Renal cortex interstitium (tissue), 11 donors: ENCODE data around the gene TMEM87A. TPM values are rescaled to one million over a fixed set of nuclear protein-coding genes. Genes with fewer than 3 reads are reported as not detected.

Source experiments
- DNase-seq, 11 donors: peaks; one replicate each; pipeline ENCODE4 v3.0.0-alpha.2; 2013; ENCODE audit warnings: low read depth in 9 of 11, low spot score in 4 of 11; ENCODE audit errors: extremely low read depth in 1 of 11
- polyA plus RNA-seq, 3 donors: library from polyadenylated mRNA; unstranded; fragments of 120-200 nt; gene quantifications; one replicate each; pipeline ENCODE4 v1.2.1, GENCODE V29; 2013; ENCODE audit not compliant: insufficient read length in 3 of 3

TMEM87A gene
- polyA plus RNA-seq, 3 donors = 46.5 to 60.5 (median 57.8) TPM

DNA sequence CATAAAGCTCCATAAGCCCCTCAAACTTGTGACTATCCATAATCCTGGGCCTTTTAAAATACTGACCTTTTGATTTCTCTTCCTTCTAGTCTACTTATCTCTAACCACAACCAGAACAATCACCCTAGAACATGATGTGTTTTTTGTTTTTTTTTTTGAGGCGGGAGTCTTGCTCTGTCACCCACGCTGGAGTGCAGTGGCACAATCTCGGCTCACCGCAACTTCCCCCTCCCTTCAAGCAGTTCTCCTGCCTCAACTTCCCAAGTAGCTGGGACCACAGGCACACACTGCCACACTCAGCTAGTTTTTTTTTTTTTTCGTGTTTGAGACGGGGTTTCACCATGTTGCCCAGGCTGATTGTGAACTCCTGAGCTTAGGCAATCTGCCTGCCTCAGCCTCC lies 90.3 kb downstream of the TMEM87A start:
- no peak for DNase-seq

DNA sequence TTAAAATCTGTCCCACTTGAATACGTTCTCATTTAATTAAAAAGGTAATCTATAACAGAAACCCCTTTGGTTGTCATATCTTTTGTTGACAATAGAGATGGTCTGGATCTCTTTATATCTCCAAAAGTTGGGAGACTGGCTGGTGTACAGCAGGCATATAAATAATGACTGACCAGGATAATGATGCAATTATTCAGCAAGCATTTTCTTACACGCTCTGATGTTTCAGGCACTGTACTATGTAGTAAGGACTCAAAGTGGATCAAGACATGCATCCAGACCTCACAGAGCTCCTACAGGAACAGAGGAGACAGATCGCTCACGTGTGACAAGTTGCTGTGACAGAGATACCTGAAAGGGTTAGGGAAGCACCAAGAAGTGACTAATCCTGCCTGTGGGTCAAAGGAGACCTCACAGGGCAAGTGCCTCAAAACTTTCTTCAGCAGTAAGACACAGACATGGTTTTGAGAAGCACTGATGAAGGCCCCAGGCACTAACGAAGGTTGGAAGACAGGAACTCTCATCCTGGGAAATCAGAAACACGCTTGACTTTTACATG lies 90.8 kb downstream of the TMEM87A start:
- DNase-seq = no peak

DNA sequence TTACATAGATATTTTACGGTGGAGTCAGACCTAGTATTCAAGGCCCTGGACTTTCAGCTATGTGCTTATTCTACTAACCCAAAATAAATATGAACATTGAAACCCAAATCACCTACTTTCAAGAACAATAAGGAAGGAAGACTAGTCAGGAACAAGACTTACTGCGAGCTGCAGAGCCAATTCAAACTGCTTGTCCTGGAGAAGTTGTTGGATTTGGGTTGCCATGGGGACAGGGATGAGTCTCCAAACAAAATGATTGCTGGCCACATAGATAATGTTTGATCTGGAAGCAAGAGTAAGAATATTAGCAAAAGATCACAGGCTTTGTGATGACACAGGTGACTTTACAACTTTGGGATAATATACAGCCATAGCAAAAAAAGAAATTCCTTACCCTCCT lies 95.2 kb downstream of the TMEM87A start:
- DNase-seq = no peak

DNA sequence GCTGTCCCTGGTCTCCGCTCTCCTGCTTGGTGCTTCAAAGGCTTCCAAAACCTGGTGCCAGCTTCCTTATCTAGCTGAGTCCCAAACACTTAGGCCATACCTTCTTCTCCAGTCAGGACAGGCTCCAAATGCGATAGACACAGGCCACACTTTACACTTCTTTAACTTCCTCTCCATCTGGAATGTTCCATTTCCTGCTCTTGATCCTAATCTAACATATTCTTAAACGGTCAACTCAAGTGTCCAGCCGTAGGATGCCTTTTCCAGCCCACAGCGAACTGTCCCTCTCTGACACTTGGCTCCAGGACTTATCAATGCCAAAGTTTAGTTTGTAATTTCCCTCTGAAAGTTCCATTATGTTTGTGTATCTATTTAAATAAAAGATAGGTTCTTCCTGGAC lies 97.6 kb downstream of the TMEM87A start:
- no peak for DNase-seq

DNA sequence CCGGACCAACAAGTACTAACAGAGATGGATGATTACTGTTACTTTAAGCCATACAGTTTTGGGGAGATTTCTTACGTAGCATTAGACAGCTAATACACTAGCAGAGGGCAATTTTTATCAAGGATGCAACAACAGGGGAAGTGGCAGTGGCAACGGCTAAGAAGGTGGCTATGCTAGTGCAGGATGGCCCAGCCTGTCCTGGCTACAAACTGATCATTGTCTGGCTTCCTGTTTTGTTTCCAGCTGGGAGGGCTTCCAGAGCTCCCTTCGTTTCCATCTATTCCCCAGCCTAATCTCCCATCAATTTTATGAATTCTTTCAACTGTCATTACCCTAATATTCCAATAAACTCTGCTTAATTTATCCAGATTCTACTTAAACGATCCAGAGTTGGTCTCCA lies 100.8 kb downstream of the TMEM87A start:
- DNase-seq = no peak

DNA sequence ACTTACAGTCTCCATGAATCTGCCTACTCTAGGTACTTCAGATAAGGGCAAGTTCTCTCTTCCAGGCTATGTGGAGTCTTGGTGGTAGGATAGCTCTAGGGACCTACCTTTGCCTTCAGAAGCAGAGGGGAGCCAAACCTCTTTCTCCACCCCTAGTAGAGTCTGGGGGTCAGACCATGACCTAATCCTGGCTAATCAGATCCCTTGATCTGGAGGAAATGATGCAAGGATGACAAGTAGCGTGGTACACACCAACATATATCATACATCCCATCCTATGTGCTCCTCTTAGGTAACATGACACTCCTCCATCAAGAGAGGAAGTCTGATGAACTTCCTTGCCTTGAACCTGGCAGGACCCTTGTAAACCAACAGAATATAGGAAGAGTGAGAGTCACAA lies 101.4 kb downstream of the TMEM87A start:
- DNase-seq = no peak

DNA sequence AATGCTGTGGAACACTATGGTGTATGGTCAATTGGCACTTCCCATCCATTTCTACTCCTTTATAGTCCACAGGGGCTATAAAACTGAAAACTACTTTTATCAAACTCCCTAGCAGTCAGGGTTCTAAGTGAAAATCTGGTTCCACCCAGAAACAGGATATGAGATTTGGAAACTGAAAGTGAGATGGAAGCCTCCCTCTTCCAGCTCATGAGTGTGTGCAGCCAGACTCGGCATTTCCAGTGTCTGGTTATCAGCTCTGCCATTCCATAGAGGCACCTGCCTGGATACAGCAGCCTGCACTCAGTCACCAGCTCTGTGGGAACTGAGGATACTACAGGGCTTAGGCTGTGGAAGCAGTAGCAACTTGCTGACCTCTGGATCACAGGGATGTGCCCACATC lies 102.1 kb downstream of the TMEM87A start:
- no peak for DNase-seq

DNA sequence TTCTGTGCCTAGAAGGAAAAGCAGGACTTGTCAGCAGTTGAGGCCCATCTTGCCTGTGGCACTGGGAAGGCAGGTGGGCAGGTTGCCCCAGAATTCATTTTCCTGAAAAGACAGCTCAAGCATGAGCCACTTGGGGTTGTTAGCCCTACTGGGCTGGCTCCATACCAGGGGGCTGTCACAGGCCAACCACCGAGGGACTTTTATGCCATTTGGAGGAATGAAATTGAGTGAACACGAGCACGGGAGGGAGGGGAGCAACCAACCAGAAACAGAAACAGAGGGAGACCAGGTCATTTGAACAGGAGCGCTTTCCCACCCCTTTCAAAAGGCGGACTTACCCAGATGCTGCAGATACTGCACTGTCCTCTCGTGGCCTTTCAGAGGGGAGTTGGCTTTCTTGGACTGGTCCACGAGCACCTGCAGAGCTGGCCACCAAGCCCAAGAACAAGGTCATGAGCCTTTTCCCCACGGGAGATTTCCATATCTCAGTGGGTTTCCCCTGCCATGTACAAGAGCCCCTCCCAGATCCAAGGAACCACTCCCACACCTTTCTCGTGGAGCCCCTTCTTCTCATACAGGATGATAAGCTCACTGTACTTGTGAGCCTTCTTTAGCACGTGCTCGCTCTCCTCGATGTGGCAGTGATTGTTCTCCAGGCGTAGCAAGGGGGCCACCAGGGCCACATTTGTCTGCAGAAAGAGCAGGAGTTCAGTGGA lies 106.8 kb downstream of the TMEM87A start:
- DNase-seq = no peak

DNA sequence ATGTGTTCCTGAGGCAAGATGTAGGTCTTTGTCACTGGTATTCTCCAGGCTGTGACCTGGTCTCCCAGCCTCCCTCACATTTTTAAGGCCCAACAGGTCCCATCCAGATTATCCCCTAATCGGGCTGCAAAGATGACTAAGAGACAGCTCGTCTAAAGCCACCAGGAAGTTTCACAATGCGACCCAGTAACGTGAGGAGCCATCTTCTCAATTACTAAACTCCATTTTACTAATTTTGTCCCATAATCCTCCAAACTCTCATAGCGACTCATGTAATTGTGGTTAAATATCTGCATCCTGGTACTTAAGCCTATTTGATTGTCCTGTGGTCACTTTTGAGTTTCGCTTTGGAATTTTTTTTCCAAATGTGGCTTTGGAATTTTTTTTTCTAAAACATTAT lies 108.1 kb downstream of the TMEM87A start:
- no peak for DNase-seq

DNA sequence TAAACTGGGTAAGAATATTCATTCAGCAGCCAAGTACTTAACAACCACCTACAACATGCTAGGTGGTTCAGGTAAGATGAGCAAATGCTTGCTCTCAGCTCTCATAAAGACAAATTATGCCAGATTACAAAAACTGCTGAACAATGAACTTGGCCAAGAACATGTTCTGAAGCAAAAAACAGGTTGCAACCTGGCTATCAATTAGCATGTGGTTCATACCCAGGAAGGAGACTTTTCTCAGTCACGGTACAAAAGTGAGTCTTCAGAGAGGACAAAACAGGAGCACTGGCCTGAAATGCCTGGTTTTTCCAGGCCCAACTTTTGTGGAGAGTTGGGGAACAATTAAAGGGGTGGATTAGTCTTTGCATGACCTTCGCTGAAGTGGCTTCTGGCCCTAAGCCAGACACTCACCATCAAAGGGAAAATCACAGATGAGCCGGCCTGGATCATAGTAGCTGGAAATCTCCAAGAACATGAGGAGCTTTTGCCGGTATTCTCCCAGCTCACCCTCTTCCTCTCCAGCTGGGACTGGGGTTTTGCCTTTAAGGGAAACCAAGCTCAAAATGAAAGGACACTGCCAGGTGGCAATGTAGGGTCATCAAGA lies 109.2 kb downstream of the TMEM87A start:
- DNase-seq = no peak

DNA sequence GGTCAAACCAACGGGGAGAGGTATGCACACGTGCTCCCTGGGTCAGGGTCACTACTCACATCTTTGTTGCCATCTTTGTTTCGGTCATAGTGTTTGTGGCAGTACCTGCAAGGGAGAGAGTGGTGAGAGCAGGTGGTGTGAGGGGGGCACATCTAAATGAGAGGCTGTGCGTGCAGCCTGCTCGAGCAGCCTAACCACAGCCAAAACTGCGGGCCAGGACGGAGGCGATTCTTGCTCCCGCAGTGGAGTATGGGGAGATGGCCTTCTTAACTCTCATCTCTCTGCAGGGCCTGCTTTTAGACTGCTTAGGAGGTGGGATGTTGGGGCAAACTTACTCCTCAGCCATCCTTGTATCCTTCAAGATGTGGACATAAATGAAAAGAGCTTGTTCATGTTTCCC lies 109.9 kb downstream of the TMEM87A start:
- DNase-seq = no peak

Other genes with a start within 250 kb of the TMEM87A start
- gene PLA2G4D, start 178.9 kb downstream of the TMEM87A start, polyA plus RNA-seq = under 1 TPM; 0.03 to 0.08 (median 0.08) TPM
- gene PLA2G4F, start 116.8 kb downstream of the TMEM87A start, polyA plus RNA-seq = 10 to 100 TPM; 20.3 to 31.3 (median 24.2) TPM
- gene VPS39, start 65.1 kb downstream of the TMEM87A start, polyA plus RNA-seq = 10 to 100 TPM; 57.5 to 77.4 (median 65.3) TPM
- gene GANC, start 232 bp downstream of the TMEM87A start, polyA plus RNA-seq = 10 to 100 TPM; 23.8 to 34.1 (median 26.8) TPM
- 10 to 100 TPM; 24.2 to 35.0 (median 29.7) TPM for gene CAPN3, start 86.1 kb upstream of the TMEM87A start, polyA plus RNA-seq
- gene ZNF106, start 217.7 kb upstream of the TMEM87A start, polyA plus RNA-seq = 10 to 100 TPM; 47.9 to 53.1 (median 51.5) TPM
- 100 to 1,000 TPM in 2 of 3 donors, 10 to 100 TPM in 1; 93.8 to 118 (median 107) TPM for gene SNAP23, start 222.2 kb upstream of the TMEM87A start, polyA plus RNA-seq